ENCODE data around the gene EIF4E1B.

- TF ChIP-seq CTCF (conservative IDR thresholded peaks at IDR 0.05 in 1 of 2, IDR thresholded peaks at IDR 0.05 in 1 of 2; ENCODE audit: low read depth in 1 of 2, low read length in 2 of 2) (no peak), EZH2 (IDR thresholded peaks at IDR 0.05; ENCODE audit: low read length, missing control alignments) (no peak)
These were observed 2.3 kb downstream of the EIF4E1B start for GRCh38 chr5:176632745-176633144.
